Measurements from ENCODE around the gene GTPBP4.

- no peak for TF ChIP-seq POLR2A (IDR thresholded peaks at IDR 0.05)
- TF ChIP-seq, protein P1, sequence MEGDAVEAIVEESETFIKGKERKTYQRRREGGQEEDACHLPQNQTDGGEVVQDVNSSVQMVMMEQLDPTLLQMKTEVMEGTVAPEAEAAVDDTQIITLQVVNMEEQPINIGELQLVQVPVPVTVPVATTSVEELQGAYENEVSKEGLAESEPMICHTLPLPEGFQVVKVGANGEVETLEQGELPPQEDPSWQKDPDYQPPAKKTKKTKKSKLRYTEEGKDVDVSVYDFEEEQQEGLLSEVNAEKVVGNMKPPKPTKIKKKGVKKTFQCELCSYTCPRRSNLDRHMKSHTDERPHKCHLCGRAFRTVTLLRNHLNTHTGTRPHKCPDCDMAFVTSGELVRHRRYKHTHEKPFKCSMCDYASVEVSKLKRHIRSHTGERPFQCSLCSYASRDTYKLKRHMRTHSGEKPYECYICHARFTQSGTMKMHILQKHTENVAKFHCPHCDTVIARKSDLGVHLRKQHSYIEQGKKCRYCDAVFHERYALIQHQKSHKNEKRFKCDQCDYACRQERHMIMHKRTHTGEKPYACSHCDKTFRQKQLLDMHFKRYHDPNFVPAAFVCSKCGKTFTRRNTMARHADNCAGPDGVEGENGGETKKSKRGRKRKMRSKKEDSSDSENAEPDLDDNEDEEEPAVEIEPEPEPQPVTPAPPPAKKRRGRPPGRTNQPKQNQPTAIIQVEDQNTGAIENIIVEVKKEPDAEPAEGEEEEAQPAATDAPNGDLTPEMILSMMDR (IDR thresholded peaks at IDR 0.05): no peak
Measured at GRCh38 chr10:970311-971149, 17.7 kb upstream of the GTPBP4 start.

Measured in right lobe of liver (tissue), 4 donors.